ENCODE measurements around the gene ATP11A.

DNA sequence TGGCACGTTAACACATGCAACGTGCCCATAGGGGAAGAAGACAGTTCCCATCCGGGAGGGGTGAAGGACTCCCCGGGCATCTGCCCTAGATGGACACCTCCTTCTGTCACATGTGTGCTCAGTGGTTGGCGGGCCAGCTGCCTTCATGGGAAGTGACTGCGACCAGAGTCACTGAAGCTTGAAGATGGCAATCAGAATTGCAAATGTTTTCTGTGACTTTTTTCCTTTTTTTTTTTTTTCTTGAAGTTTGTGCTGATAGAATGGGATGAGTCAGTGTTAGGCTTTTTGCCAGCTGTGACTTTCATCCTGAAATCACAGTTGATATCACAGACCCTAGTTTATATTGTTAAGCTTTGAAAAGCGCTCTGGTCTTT is 170.0 kb downstream of the ATP11A start:
- TF ChIP-seq, protein P1, sequence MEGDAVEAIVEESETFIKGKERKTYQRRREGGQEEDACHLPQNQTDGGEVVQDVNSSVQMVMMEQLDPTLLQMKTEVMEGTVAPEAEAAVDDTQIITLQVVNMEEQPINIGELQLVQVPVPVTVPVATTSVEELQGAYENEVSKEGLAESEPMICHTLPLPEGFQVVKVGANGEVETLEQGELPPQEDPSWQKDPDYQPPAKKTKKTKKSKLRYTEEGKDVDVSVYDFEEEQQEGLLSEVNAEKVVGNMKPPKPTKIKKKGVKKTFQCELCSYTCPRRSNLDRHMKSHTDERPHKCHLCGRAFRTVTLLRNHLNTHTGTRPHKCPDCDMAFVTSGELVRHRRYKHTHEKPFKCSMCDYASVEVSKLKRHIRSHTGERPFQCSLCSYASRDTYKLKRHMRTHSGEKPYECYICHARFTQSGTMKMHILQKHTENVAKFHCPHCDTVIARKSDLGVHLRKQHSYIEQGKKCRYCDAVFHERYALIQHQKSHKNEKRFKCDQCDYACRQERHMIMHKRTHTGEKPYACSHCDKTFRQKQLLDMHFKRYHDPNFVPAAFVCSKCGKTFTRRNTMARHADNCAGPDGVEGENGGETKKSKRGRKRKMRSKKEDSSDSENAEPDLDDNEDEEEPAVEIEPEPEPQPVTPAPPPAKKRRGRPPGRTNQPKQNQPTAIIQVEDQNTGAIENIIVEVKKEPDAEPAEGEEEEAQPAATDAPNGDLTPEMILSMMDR (conservative IDR thresholded peaks at IDR 0.05; ENCODE audit: low read depth, low read length): no peak
- TF ChIP-seq EZH2phosphoT487 (IDR thresholded peaks at IDR 0.05; ENCODE audit: borderline replicate concordance, low read length): no peak
- TF ChIP-seq EZH2 (IDR thresholded peaks at IDR 0.05; ENCODE audit: low read length, unreplicated experiment): no peak
